Measurements from ENCODE around the gene RNU6-1. TPM values are rescaled to one million over a fixed set of nuclear protein-coding genes. Genes with fewer than 3 reads are reported as not detected.

The RNU6-1 gene
- total and polyA plus RNA-seq, 12 donors, result not detected

- intact Hi-C loops (cut with DNase I), result no loop called here
Observed at GRCh38 chr15:67827562-67828277, 12.1 kb downstream of the RNU6-1 start.

GRCh38 chr15:67826717-67827561, 12.9 kb downstream of the RNU6-1 start:
- H3K9me3 ChIP-seq, result no peaks in the 10 kb centered on the region
- peaks cover 0 to 7% (median 0%) of the 10 kb centered on the region in 9 donors for H3K36me3 ChIP-seq
- 3% methylated on average over 73 to 88 of the region's 88 CpGs for WGBS, 2 donors
- H3K4me1 ChIP-seq, result peaks cover 10 to 76% (median 46%) of the 10 kb centered on the region in 9 donors
- TF ChIP-seq CTCF (IDR thresholded peaks at IDR 0.05), result no peak
- H3K4me3 ChIP-seq, result peak overlapping the region in 1 of 10 donors; percentile 23
- intact Hi-C loops (cut with DNase I), result no loop called here
- DNase-seq (no peak), ATAC-seq (no peak)
- H3K27me3 ChIP-seq, result peaks cover 92 to 100% (median 100%) of the 10 kb centered on the region in 7 donors
- H3K27ac ChIP-seq, result no peak overlapping the region

More at GRCh38 chr15:67827562-67828277, 12.1 kb downstream of the RNU6-1 start:
- no peak overlapping the region for H3K27ac ChIP-seq
- peaks cover 86 to 100% (median 100%) of the 10 kb centered on the region in 7 donors for H3K27me3 ChIP-seq
- peaks cover 0 to 7% (median 0%) of the 10 kb centered on the region in 9 donors for H3K36me3 ChIP-seq
- no peak for ATAC-seq
- peak overlapping the region in 8 of 10 donors; percentile 10 to 31 (median 18) for H3K4me3 ChIP-seq
- whole genome bisulfite sequencing, 2 donors, result 2 to 3% methylated on average over 91 of the region's 91 CpGs
- no peak for TF ChIP-seq CTCF (IDR thresholded peaks at IDR 0.05)
- H3K9me3 ChIP-seq, result no peaks in the 10 kb centered on the region
- DNase-seq, result no peak
- H3K4me1 ChIP-seq, result peaks cover 10 to 74% (median 50%) of the 10 kb centered on the region in 9 donors

GRCh38 chr15:67825881-67826716, 13.7 kb downstream of the RNU6-1 start:
- ATAC-seq (no peak), DNase-seq (no peak)
- TF ChIP-seq CTCF (IDR thresholded peaks at IDR 0.05), result peak in 1 of 9 donors; percentile 2
- no peak overlapping the region for H3K27ac ChIP-seq
- peaks cover 0 to 7% (median 0%) of the 10 kb centered on the region in 9 donors for H3K36me3 ChIP-seq
- WGBS, 2 donors, result 5 to 7% methylated on average over 77 of the region's 77 CpGs
- peak overlapping the region in 6 of 10 donors; percentile 3 to 31 (median 13) for H3K4me3 ChIP-seq
- H3K9me3 ChIP-seq, result no peaks in the 10 kb centered on the region
- peaks cover 89 to 100% (median 100%) of the 10 kb centered on the region in 7 donors for H3K27me3 ChIP-seq
- peaks cover 10 to 81% (median 46%) of the 10 kb centered on the region in 9 donors for H3K4me1 ChIP-seq
- intact Hi-C loops (cut with DNase I), result no loop called here

All from heart right ventricle (tissue), 16 donors.